Keratinocyte (primary cell): ENCODE data around the gene MUC5B. TPM values are rescaled to one million over a fixed set of nuclear protein-coding genes. Genes with fewer than 3 reads are reported as not detected.

Experiments used
- DNase-seq: peaks from one replicate; pipeline ENCODE4 v3.0.0-alpha.2; 2011; ENCODE audit warnings: low read depth, missing footprints, low spot score
- FAIRE-seq: peaks from 2 replicates; lab custom pipeline; 2011; peaks lifted over from hg19 to GRCh38; lab: Jason Lieb, UNC
- H2AFZ ChIP-seq: 2 replicates; pipeline ENCODE4 v1.6.0; 2012; ENCODE audit warnings: low read length, control low read depth, inconsistent platforms; ENCODE audit not compliant: control insufficient read depth
- H3K27ac ChIP-seq: 2 replicates; pipeline ENCODE4 v1.5.1; 2011; ENCODE audit warnings: low read length; ENCODE audit not compliant: control insufficient read depth, insufficient read depth
- H3K27me3 ChIP-seq: 3 replicates; pipeline ENCODE4 v1.6.0; 2011; ENCODE audit warnings: low read length; ENCODE audit not compliant: control insufficient read depth, insufficient read depth; ENCODE audit errors: extremely low read depth
- H3K36me3 ChIP-seq, 2 experiments: 2 replicates in 1 of 2; 3 replicates in 1 of 2; pipeline ENCODE4 v1.5.1; 2011; ENCODE audit warnings: low read length in 2 of 2, mild to moderate bottlenecking in 1 of 2; ENCODE audit not compliant: control insufficient read depth in 2 of 2, insufficient read depth in 2 of 2; ENCODE audit errors: extremely low read depth in 1 of 2
- H3K4me1 ChIP-seq: 3 replicates; pipeline ENCODE4 v1.5.1; 2011; ENCODE audit warnings: low read length; ENCODE audit not compliant: control insufficient read depth, insufficient read depth; ENCODE audit errors: extremely low read depth
- H3K4me2 ChIP-seq: 3 replicates; pipeline ENCODE4 v1.6.0; 2011; ENCODE audit warnings: low read depth, low read length; ENCODE audit not compliant: control insufficient read depth, insufficient read depth; ENCODE audit errors: extremely low read depth
- H3K4me3 ChIP-seq, 3 experiments: fragments of 200-600 bp in 1 of 3; sonication (generic) in 1 of 3; 2 replicates in 2 of 3; 3 replicates in 1 of 3; pipeline ENCODE4 v1.5.1; 2011 to 2016; ENCODE audit warnings: low read length in 3 of 3, mild to moderate bottlenecking in 3 of 3, control low read depth in 2 of 3, inconsistent platforms in 1 of 3, low read depth in 1 of 3, mixed read lengths in 1 of 3, mixed run types in 1 of 3, moderate library complexity in 1 of 3; ENCODE audit not compliant: control insufficient read depth in 2 of 3, insufficient read depth in 2 of 3; ENCODE audit errors: extremely low read depth in 1 of 3
- H3K79me2 ChIP-seq: 2 replicates; pipeline ENCODE4 v1.6.0; 2012; ENCODE audit warnings: low read length; ENCODE audit not compliant: control insufficient read depth, insufficient read depth
- H3K9ac ChIP-seq: 3 replicates; pipeline ENCODE4 v1.6.0; 2011; ENCODE audit warnings: low read length; ENCODE audit not compliant: control insufficient read depth, insufficient read depth; ENCODE audit errors: extremely low read depth
- H3K9me1 ChIP-seq: 3 replicates; pipeline ENCODE4 v1.6.0; 2011; ENCODE audit warnings: low read length; ENCODE audit not compliant: control insufficient read depth, insufficient read depth; ENCODE audit errors: extremely low read depth
- H3K9me3 ChIP-seq: 2 replicates; pipeline ENCODE4 v1.5.1; 2012; ENCODE audit warnings: low read depth, low read length; ENCODE audit not compliant: control insufficient read depth
- H4K20me1 ChIP-seq: 3 replicates; pipeline ENCODE4 v1.6.0; 2011; ENCODE audit warnings: low read length; ENCODE audit not compliant: control insufficient read depth, insufficient read depth; ENCODE audit errors: extremely low read depth
- EZH2 ChIP-seq: IDR thresholded peaks from one replicate; pipeline ENCODE4 v1.6.1; 2012; ENCODE audit warnings: inconsistent platforms, mild to moderate bottlenecking, low read length, moderate library complexity
- dilution Hi-C: fragments of 300-500 bp; cut with MboI; formaldehyde crosslinking; loops from one replicate; pipeline ENCODE4 v1.7.0; 2020; ENCODE audit warnings: low sequenced_read_pairs; ENCODE audit not compliant: extremely low pct_ligation_motif_present
- polyA plus RNA-seq, 5 experiments: library from polyadenylated mRNA; depleted of rRNA in 3 of 5; stranded (reverse) in 3 of 5; stranded (forward) in 1 of 5; unstranded in 1 of 5; fragments of >200 nt; gene quantifications; 1 replicate in 1 of 5; 2 replicates in 3 of 5; 3 replicates in 1 of 5; pipeline versions ENCODE4 v1.2.1 to v1.2.3, GENCODE V29; 2011 to 2012; ENCODE audit warnings: missing spikeins in 2 of 5, low read depth in 1 of 5, low replicate concordance in 1 of 5
- TF ChIP-seq, protein P1 (sequence below), 3 experiments: IDR thresholded peaks in 1 of 3; conservative IDR thresholded peaks in 1 of 3; optimal IDR thresholded peaks in 1 of 3; 2 replicates in 2 of 3; 3 replicates in 1 of 3; pipeline versions ENCODE3 to v1.5.1; 2011; ENCODE audit warnings: low read length in 3 of 3, mild to moderate bottlenecking in 3 of 3, moderate library complexity in 2 of 3, control low read depth in 1 of 3, inconsistent platforms in 1 of 3; ENCODE audit not compliant: insufficient read depth in 2 of 3; ENCODE audit errors: extremely low read depth in 1 of 3

The MUC5B gene
- polyA plus RNA-seq, 1 donor (not counting 4 experiments of a cell fraction or from before 2014, with no cell fraction given) = not detected

GRCh38 chr11:1178906-1179305 lies 44.0 kb upstream of the MUC5B start:
- dilution Hi-C loops = no loop called here
- Histone ChIP-seq H2AFZ (no peak overlapping the region), H3K27ac (no peak overlapping the region), H4K20me1 (no peaks in the 10 kb centered on the region), H3K4me2 (no peak overlapping the region), H3K36me3 (no peaks in the 10 kb centered on the region), H3K4me1 (no peaks in the 10 kb centered on the region), H3K79me2 (no peaks in the 10 kb centered on the region), H3K4me3 (no peak overlapping the region), H3K9ac (no peak overlapping the region), H3K27me3 (no peaks in the 10 kb centered on the region), H3K9me3 (peaks cover 23% of the 10 kb centered on the region), H3K9me1 (no peaks in the 10 kb centered on the region)
- TF ChIP-seq EZH2 = no peak
- TF ChIP-seq, protein P1, sequence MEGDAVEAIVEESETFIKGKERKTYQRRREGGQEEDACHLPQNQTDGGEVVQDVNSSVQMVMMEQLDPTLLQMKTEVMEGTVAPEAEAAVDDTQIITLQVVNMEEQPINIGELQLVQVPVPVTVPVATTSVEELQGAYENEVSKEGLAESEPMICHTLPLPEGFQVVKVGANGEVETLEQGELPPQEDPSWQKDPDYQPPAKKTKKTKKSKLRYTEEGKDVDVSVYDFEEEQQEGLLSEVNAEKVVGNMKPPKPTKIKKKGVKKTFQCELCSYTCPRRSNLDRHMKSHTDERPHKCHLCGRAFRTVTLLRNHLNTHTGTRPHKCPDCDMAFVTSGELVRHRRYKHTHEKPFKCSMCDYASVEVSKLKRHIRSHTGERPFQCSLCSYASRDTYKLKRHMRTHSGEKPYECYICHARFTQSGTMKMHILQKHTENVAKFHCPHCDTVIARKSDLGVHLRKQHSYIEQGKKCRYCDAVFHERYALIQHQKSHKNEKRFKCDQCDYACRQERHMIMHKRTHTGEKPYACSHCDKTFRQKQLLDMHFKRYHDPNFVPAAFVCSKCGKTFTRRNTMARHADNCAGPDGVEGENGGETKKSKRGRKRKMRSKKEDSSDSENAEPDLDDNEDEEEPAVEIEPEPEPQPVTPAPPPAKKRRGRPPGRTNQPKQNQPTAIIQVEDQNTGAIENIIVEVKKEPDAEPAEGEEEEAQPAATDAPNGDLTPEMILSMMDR (optimal IDR thresholded peaks at IDR 0.05 in 1 of 3, IDR thresholded peaks at IDR 0.05 in 1 of 3, conservative IDR thresholded peaks at IDR 0.05 in 1 of 3; ENCODE audit: extremely low read depth in 1 of 3, insufficient read depth in 2 of 3, low read length in 3 of 3) = no peak
- no peak for FAIRE-seq
- DNase-seq = no peak

DNA sequence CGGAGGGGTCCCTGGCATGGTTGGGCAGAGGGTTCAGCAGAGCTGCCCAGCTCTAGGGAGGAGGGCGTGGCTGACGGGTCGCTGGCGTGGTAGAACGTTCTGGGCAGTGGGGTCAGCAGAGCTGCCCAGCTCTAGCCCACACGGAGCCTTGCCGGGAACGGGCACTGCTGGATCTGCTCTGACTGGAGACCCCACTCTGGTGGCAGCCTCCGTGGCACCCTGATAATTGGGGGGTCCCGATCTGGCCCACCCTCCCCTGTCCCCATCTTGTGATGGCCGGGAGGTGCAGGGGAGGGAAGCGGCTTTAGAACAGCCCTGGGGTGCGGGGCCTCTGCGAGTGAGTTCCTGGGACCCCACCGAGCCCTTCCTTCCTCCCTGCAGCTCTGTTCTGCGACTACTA lies 43.2 kb upstream of the MUC5B start:
- Histone ChIP-seq H3K9me1 (no peaks in the 10 kb centered on the region), H3K4me3 (no peak overlapping the region), H3K36me3 (no peaks in the 10 kb centered on the region), H2AFZ (no peak overlapping the region), H3K9me3 (peaks cover 18% of the 10 kb centered on the region), H3K27me3 (no peaks in the 10 kb centered on the region), H3K27ac (no peak overlapping the region), H3K9ac (no peak overlapping the region), H3K4me1 (no peaks in the 10 kb centered on the region), H3K79me2 (no peaks in the 10 kb centered on the region), H3K4me2 (no peak overlapping the region), H4K20me1 (no peaks in the 10 kb centered on the region)
- FAIRE-seq (no peak), DNase-seq (no peak)
- TF ChIP-seq EZH2 = no peak
- dilution Hi-C loops = no loop called here

GRCh38 chr11:1180171-1180570 lies 42.7 kb upstream of the MUC5B start:
- no peaks in the 10 kb centered on the region for H3K36me3 ChIP-seq
- H3K27me3 ChIP-seq = no peaks in the 10 kb centered on the region
- no peak for TF ChIP-seq EZH2
- TF ChIP-seq, protein P1 (optimal IDR thresholded peaks at IDR 0.05 in 1 of 3, IDR thresholded peaks at IDR 0.05 in 1 of 3, conservative IDR thresholded peaks at IDR 0.05 in 1 of 3; ENCODE audit: extremely low read depth in 1 of 3, insufficient read depth in 2 of 3, low read length in 3 of 3) = no peak
- no peaks in the 10 kb centered on the region for H3K79me2 ChIP-seq
- H2AFZ ChIP-seq = no peak overlapping the region
- FAIRE-seq (no peak), DNase-seq (no peak)
- no peak overlapping the region for H3K27ac ChIP-seq
- no peak overlapping the region for H3K4me2 ChIP-seq
- no peak overlapping the region for H3K4me3 ChIP-seq
- peaks cover 15% of the 10 kb centered on the region for H3K9me3 ChIP-seq
- dilution Hi-C loops = no loop called here
- H4K20me1 ChIP-seq = no peaks in the 10 kb centered on the region
- no peaks in the 10 kb centered on the region for H3K9me1 ChIP-seq
- H3K9ac ChIP-seq = no peak overlapping the region
- no peaks in the 10 kb centered on the region for H3K4me1 ChIP-seq
